ENCODE measurements around the gene SNX7. TPM values are rescaled to one million over a fixed set of nuclear protein-coding genes. Genes with fewer than 3 reads are reported as not detected.
A peak's percentile ranks its signal among the peaks of the same experiment; 100 is the strongest.

SNX7 gene
- polyA plus RNA-seq, 3 donors = 0.04 to 3.9 (median 0.15) TPM

- no peak for DNase-seq
- no peak overlapping the region for H3K4me2 ChIP-seq (replicated peaks; ENCODE audit: extremely low read depth, low read length, poor library complexity, severe bottlenecking)
- no peaks in the 10 kb centered on the region for H3K4me1 ChIP-seq (ENCODE audit: control insufficient read depth in 1 of 2, insufficient read depth in 2 of 2, low read length in 2 of 2)
- intact Hi-C loops (cut with micrococcal nuclease) = no loop called here
- peaks cover 0 to 1% (median 0%) of the 10 kb centered on the region in 7 donors for H3K9me3 Mint-ChIP-seq
- no peak for TF ChIP-seq CTCF (IDR thresholded peaks at IDR 0.05)
- H3K27me3 ChIP-seq (ENCODE audit: control insufficient read depth in 2 of 2, insufficient read depth in 2 of 2, low read length in 2 of 2) = no peaks in the 10 kb centered on the region
- H3K27me3 Mint-ChIP-seq (ENCODE audit: low read depth in 3 of 3) = peaks cover 2 to 4% (median 3%) of the 10 kb centered on the region in 3 donors
- no peak overlapping the region for H3K4me3 ChIP-seq (replicated peaks in 1 of 3; ENCODE audit: low read depth in 2 of 3, low read length in 3 of 3)
- no peak overlapping the region for H3K4me3 Mint-ChIP-seq
- H3K36me3 ChIP-seq (replicated peaks in 1 of 2; ENCODE audit: control insufficient read depth in 1 of 2, insufficient read depth in 2 of 2, low read length in 2 of 2) = no peaks in the 10 kb centered on the region
- no peak overlapping the region for H2AFZ ChIP-seq (ENCODE audit: insufficient read depth, low read depth, low read length, poor library complexity, severe bottlenecking)
- no peak overlapping the region for H3K27ac ChIP-seq (ENCODE audit: low read depth in 1 of 2, low read length in 2 of 2)
- no CpG with 5 or more reads among the region's 1 CpG for WGBS (ENCODE audit: insufficient coverage)
- H3K9me3 ChIP-seq (replicated peaks in 1 of 2; ENCODE audit: control insufficient read depth in 1 of 2, insufficient read depth in 1 of 2, low read length in 2 of 2) = no peaks in the 10 kb centered on the region
- H3K79me2 ChIP-seq (ENCODE audit: insufficient read depth, low read length) = no peaks in the 10 kb centered on the region
- no peak overlapping the region for H3K9ac ChIP-seq (ENCODE audit: insufficient read depth, low read length, poor library complexity, severe bottlenecking)
- H4K20me1 ChIP-seq (ENCODE audit: insufficient read depth, low read length) = no peaks in the 10 kb centered on the region
- no peaks in the 10 kb centered on the region for H3K4me1 Mint-ChIP-seq
- H3K36me3 Mint-ChIP-seq = no peaks in the 10 kb centered on the region
- H3K27ac Mint-ChIP-seq = no peak overlapping the region
Measured at GRCh38 chr1:98741164-98741563, 79.6 kb downstream of the SNX7 start.

- H3K27ac Mint-ChIP-seq = no peak overlapping the region
- Histone ChIP-seq H3K36me3 (replicated peaks in 1 of 2; ENCODE audit: control insufficient read depth in 1 of 2, insufficient read depth in 2 of 2, low read length in 2 of 2) (no peaks in the 10 kb centered on the region), H3K4me2 (replicated peaks; ENCODE audit: extremely low read depth, low read length, poor library complexity, severe bottlenecking) (no peak overlapping the region), H2AFZ (ENCODE audit: insufficient read depth, low read depth, low read length, poor library complexity, severe bottlenecking) (no peak overlapping the region), H4K20me1 (ENCODE audit: insufficient read depth, low read length) (no peaks in the 10 kb centered on the region), H3K9ac (ENCODE audit: insufficient read depth, low read length, poor library complexity, severe bottlenecking) (no peak overlapping the region), H3K27ac (ENCODE audit: low read depth in 1 of 2, low read length in 2 of 2) (no peak overlapping the region), H3K4me3 (replicated peaks in 1 of 3; ENCODE audit: low read depth in 2 of 3, low read length in 3 of 3) (no peak overlapping the region), H3K79me2 (ENCODE audit: insufficient read depth, low read length) (no peaks in the 10 kb centered on the region), H3K27me3 (ENCODE audit: control insufficient read depth in 2 of 2, insufficient read depth in 2 of 2, low read length in 2 of 2) (no peaks in the 10 kb centered on the region), H3K9me3 (replicated peaks in 1 of 2; ENCODE audit: control insufficient read depth in 1 of 2, insufficient read depth in 1 of 2, low read length in 2 of 2) (no peaks in the 10 kb centered on the region), H3K4me1 (ENCODE audit: control insufficient read depth in 1 of 2, insufficient read depth in 2 of 2, low read length in 2 of 2) (no peaks in the 10 kb centered on the region)
- H3K9me3 Mint-ChIP-seq = no peaks in the 10 kb centered on the region
- peaks cover 0 to 2% (median under 1%) of the 10 kb centered on the region in 3 donors for H3K27me3 Mint-ChIP-seq (ENCODE audit: low read depth in 3 of 3)
- no CpG with 5 or more reads among the region's 2 CpGs for WGBS (ENCODE audit: insufficient coverage)
- H3K4me3 Mint-ChIP-seq = no peak overlapping the region
- peak; percentile 33 for TF ChIP-seq CTCF (IDR thresholded peaks at IDR 0.05)
- H3K36me3 Mint-ChIP-seq = no peaks in the 10 kb centered on the region
- H3K4me1 Mint-ChIP-seq = no peaks in the 10 kb centered on the region
- no peak for DNase-seq
- intact Hi-C loops (cut with micrococcal nuclease) = no loop called here
Measured at GRCh38 chr1:98749152-98749756, 87.7 kb downstream of the SNX7 start.
